ENCODE data around the gene LAMA2.

LAMA2 gene

GRCh38 chr6:129073691-129074395, 190.9 kb downstream of the LAMA2 start:
- no peak for TF ChIP-seq RAD21 (IDR thresholded peaks at IDR 0.05; ENCODE audit: low read depth)
- TF ChIP-seq MAX (IDR thresholded peaks at IDR 0.05): no peak
- no peak for TF ChIP-seq REST (IDR thresholded peaks at IDR 0.05; ENCODE audit: low read depth)
- no peak for TF ChIP-seq CREB1 (IDR thresholded peaks at IDR 0.05; ENCODE audit: low read depth)
- TF ChIP-seq TCF12 (IDR thresholded peaks at IDR 0.05; ENCODE audit: low read depth): no peak
- TF ChIP-seq USF1 (IDR thresholded peaks at IDR 0.05): no peak
- no peak for TF ChIP-seq NFIC (IDR thresholded peaks at IDR 0.05)
- no peak for TF ChIP-seq CEBPB (IDR thresholded peaks at IDR 0.05)
- no peak for TF ChIP-seq TAF1 (IDR thresholded peaks at IDR 0.05; ENCODE audit: low read depth)
- no peak for TF ChIP-seq EGR1 (IDR thresholded peaks at IDR 0.05)
- no peak for TF ChIP-seq ZBTB7A (IDR thresholded peaks at IDR 0.05; ENCODE audit: low read depth)
- TF ChIP-seq FOXM1 (IDR thresholded peaks at IDR 0.05; ENCODE audit: borderline replicate concordance, low read depth): no peak
- no peak for TF ChIP-seq EP300 (IDR thresholded peaks at IDR 0.05; ENCODE audit: borderline replicate concordance)
- TF ChIP-seq TEAD4 (IDR thresholded peaks at IDR 0.05): no peak
- no peak for TF ChIP-seq YY1 (IDR thresholded peaks at IDR 0.05; ENCODE audit: low read depth)

- TF ChIP-seq FOXM1 (IDR thresholded peaks at IDR 0.05; ENCODE audit: borderline replicate concordance, low read depth) (no peak), ZBTB7A (IDR thresholded peaks at IDR 0.05; ENCODE audit: low read depth) (no peak), TAF1 (IDR thresholded peaks at IDR 0.05; ENCODE audit: low read depth) (no peak), EP300 (IDR thresholded peaks at IDR 0.05; ENCODE audit: borderline replicate concordance) (no peak), TCF12 (IDR thresholded peaks at IDR 0.05; ENCODE audit: low read depth) (no peak), CREB1 (IDR thresholded peaks at IDR 0.05; ENCODE audit: low read depth) (no peak), USF1 (IDR thresholded peaks at IDR 0.05) (no peak), EGR1 (IDR thresholded peaks at IDR 0.05) (no peak), RAD21 (IDR thresholded peaks at IDR 0.05; ENCODE audit: low read depth) (no peak), CEBPB (IDR thresholded peaks at IDR 0.05) (no peak), REST (IDR thresholded peaks at IDR 0.05; ENCODE audit: low read depth) (no peak), MAX (IDR thresholded peaks at IDR 0.05) (no peak), TEAD4 (IDR thresholded peaks at IDR 0.05) (no peak), NFIC (IDR thresholded peaks at IDR 0.05) (no peak), YY1 (IDR thresholded peaks at IDR 0.05; ENCODE audit: low read depth) (no peak)
Measured at GRCh38 chr6:129084406-129084805, 201.5 kb downstream of the LAMA2 start.

GRCh38 chr6:129089357-129089756, 206.4 kb downstream of the LAMA2 start:
- TF ChIP-seq FOXM1 (IDR thresholded peaks at IDR 0.05; ENCODE audit: borderline replicate concordance, low read depth) (no peak), EP300 (IDR thresholded peaks at IDR 0.05; ENCODE audit: borderline replicate concordance) (no peak), MAX (IDR thresholded peaks at IDR 0.05) (no peak), TCF12 (IDR thresholded peaks at IDR 0.05; ENCODE audit: low read depth) (no peak), RAD21 (IDR thresholded peaks at IDR 0.05; ENCODE audit: low read depth) (no peak), NFIC (IDR thresholded peaks at IDR 0.05) (no peak), YY1 (IDR thresholded peaks at IDR 0.05; ENCODE audit: low read depth) (no peak), TAF1 (IDR thresholded peaks at IDR 0.05; ENCODE audit: low read depth) (no peak), EGR1 (IDR thresholded peaks at IDR 0.05) (no peak), ZBTB7A (IDR thresholded peaks at IDR 0.05; ENCODE audit: low read depth) (no peak), CEBPB (IDR thresholded peaks at IDR 0.05) (no peak), TEAD4 (IDR thresholded peaks at IDR 0.05) (no peak)

- no peak for TF ChIP-seq ZBTB7A (IDR thresholded peaks at IDR 0.05; ENCODE audit: low read depth)
- no peak for TF ChIP-seq TEAD4 (IDR thresholded peaks at IDR 0.05)
- TF ChIP-seq EGR1 (IDR thresholded peaks at IDR 0.05): no peak
- TF ChIP-seq EP300 (IDR thresholded peaks at IDR 0.05; ENCODE audit: borderline replicate concordance): no peak
- TF ChIP-seq TCF12 (IDR thresholded peaks at IDR 0.05; ENCODE audit: low read depth): no peak
- no peak for TF ChIP-seq TAF1 (IDR thresholded peaks at IDR 0.05; ENCODE audit: low read depth)
- TF ChIP-seq NFIC (IDR thresholded peaks at IDR 0.05): no peak
- no peak for TF ChIP-seq CREB1 (IDR thresholded peaks at IDR 0.05; ENCODE audit: low read depth)
Measured at GRCh38 chr6:129094147-129094546, 211.2 kb downstream of the LAMA2 start.

- no peak for TF ChIP-seq ZBTB7A (IDR thresholded peaks at IDR 0.05; ENCODE audit: low read depth)
- no peak for TF ChIP-seq RAD21 (IDR thresholded peaks at IDR 0.05; ENCODE audit: low read depth)
- no peak for TF ChIP-seq USF1 (IDR thresholded peaks at IDR 0.05)
- TF ChIP-seq YY1 (IDR thresholded peaks at IDR 0.05; ENCODE audit: low read depth): no peak
- no peak for TF ChIP-seq EGR1 (IDR thresholded peaks at IDR 0.05)
Measured at GRCh38 chr6:129096651-129097290, 213.8 kb downstream of the LAMA2 start.
